ENCODE results near the gene TRPM5. TPM values are rescaled to one million over a fixed set of nuclear protein-coding genes. Genes with fewer than 3 reads are reported as not detected.
A peak's percentile ranks its signal among the peaks of the same experiment; 100 is the strongest.

TRPM5 gene
- total RNA-seq, 4 donors from 2014 or later = not detected

DNA sequence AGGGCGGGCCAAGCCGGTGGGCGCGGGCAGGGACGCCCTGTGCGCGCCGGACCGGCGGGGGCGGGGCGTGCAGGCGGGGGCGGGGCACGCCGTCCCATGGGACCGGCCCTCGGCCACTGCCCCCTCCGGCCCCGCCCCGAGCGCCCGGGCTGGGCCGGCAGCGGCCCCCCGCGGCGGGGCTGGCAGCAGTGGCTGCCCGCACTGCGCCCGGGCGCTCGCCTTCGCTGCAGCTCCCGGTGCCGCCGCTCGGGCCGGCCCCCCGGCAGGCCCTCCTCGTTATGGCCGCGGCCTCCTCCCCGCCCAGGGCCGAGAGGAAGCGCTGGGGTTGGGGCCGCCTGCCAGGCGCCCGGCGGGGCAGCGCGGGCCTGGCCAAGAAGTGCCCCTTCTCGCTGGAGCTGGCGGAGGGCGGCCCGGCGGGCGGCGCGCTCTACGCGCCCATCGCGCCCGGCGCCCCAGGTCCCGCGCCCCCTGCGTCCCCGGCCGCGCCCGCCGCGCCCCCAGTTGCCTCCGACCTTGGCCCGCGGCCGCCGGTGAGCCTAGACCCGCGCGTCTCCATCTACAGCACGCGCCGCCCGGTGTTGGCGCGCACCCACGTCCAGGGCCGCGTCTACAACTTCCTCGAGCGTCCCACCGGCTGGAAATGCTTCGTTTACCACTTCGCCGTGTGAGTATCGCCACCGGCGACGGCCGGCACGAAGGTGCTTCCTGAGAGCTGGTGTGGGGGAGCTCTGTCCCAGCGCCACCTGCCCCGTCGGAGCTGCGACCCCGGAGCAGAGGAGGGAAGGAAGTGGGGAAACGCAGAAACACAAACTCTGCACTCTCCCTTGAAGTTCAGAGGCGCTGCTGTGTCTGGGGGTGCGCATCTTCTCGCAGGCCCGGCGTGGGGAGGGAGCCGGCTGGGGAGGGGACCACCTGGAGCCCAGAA is 769 bp upstream of the TRPM5 start, which contains the start of gene KCNQ1:
Gene KCNQ1 (plus strand): TSS at position 188 of the 925 bp plus-strand sequence. CDS start 91 bp downstream, at position 279.
- Histone ChIP-seq H3K9me3 (no peaks in the 10 kb centered on the region), H3K27ac (no peak within 1 kb of the TSS), H3K27me3 (peaks cover 0 to 92% (median 0%) of the 10 kb centered on the region in 4 donors), H3K36me3 (no peaks in the 10 kb centered on the region), H3K4me1 (peaks cover 20 to 40% (median 20%) of the 10 kb centered on the region in 3 donors), H3K4me3 (peak within 1 kb of the TSS; percentile 9 to 66 (median 36))
- WGBS, 2 donors = 0 to 10% methylated on average over 1 to 4 of the region's 116 CpGs
- no peak for DNase-seq
- intact Hi-C loops (cut with DNase I) = no loop called here
- TF ChIP-seq, protein P1, sequence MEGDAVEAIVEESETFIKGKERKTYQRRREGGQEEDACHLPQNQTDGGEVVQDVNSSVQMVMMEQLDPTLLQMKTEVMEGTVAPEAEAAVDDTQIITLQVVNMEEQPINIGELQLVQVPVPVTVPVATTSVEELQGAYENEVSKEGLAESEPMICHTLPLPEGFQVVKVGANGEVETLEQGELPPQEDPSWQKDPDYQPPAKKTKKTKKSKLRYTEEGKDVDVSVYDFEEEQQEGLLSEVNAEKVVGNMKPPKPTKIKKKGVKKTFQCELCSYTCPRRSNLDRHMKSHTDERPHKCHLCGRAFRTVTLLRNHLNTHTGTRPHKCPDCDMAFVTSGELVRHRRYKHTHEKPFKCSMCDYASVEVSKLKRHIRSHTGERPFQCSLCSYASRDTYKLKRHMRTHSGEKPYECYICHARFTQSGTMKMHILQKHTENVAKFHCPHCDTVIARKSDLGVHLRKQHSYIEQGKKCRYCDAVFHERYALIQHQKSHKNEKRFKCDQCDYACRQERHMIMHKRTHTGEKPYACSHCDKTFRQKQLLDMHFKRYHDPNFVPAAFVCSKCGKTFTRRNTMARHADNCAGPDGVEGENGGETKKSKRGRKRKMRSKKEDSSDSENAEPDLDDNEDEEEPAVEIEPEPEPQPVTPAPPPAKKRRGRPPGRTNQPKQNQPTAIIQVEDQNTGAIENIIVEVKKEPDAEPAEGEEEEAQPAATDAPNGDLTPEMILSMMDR (IDR thresholded peaks at IDR 0.05) = peak in 1 of 6 experiments; percentile 15
- TF ChIP-seq POLR2A (IDR thresholded peaks at IDR 0.05) = peak in 2 of 4 donors; percentile 40 to 47

DNA sequence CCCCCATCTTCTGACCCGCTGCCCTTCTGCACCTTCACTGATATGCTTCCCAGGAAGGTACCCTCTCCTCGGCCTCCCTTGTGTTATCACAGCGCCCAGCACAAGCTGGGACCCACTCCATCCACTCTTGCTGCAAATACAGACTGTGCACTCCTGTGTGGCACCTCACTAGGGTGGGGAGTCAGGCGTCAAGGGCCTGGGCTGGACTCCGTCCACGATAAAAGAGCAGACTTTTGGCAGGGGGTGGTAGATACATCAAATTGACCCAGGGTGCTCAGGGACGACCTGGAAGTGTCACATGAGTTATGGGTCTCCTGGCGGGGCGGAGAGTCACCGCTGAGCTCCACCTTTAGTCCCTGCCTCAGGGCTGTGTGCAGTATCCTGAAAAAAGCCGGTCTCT is 908 bp downstream of the TRPM5 start:
- Histone ChIP-seq H3K9me3 (no peaks in the 10 kb centered on the region), H3K27me3 (peaks cover 0 to 83% (median 0%) of the 10 kb centered on the region in 4 donors), H3K4me3 (no peak overlapping the region), H3K27ac (no peak overlapping the region), H3K4me1 (peaks cover 20 to 40% (median 20%) of the 10 kb centered on the region in 3 donors), H3K36me3 (no peaks in the 10 kb centered on the region)
- TF ChIP-seq, protein P1 (IDR thresholded peaks at IDR 0.05) = no peak
- TF ChIP-seq POLR2A (IDR thresholded peaks at IDR 0.05) = no peak
- whole genome bisulfite sequencing, 2 donors = 60 to 62% methylated on average over 1 to 8 of the region's 11 CpGs
- intact Hi-C loops (cut with DNase I) = no loop called here
- no peak for DNase-seq

DNA sequence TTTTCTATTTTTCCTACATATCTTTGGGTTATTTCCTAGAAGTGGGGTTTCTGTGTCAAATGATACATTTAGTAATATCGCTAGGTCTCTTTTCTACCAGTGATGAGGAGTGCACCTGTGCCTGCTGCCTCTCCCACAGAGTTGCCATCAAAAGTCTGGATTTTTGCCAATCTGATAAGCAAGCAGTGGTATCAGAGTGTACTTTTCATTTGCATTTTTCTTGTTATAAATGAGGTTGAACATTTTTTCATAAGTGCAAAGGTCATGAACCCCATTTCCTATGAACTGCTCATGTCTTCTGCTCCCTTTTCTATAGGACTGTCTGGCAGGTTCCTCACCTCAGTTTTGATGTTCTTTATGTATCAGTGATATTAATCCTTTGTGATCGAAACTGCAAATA is 1.7 kb downstream of the TRPM5 start:
- Histone ChIP-seq H3K9me3 (no peaks in the 10 kb centered on the region), H3K4me1 (peaks cover 20 to 36% (median 20%) of the 10 kb centered on the region in 3 donors), H3K4me3 (no peak overlapping the region), H3K36me3 (no peaks in the 10 kb centered on the region), H3K27ac (no peak overlapping the region), H3K27me3 (peaks cover 0 to 83% (median 0%) of the 10 kb centered on the region in 4 donors)
- no peak for DNase-seq
- TF ChIP-seq POLR2A (IDR thresholded peaks at IDR 0.05) = no peak
- TF ChIP-seq, protein P1 (IDR thresholded peaks at IDR 0.05) = no peak
- 71 to 86% methylated on average over 2 of the region's 2 CpGs for WGBS, 2 donors
- intact Hi-C loops (cut with DNase I) = no loop called here

DNA sequence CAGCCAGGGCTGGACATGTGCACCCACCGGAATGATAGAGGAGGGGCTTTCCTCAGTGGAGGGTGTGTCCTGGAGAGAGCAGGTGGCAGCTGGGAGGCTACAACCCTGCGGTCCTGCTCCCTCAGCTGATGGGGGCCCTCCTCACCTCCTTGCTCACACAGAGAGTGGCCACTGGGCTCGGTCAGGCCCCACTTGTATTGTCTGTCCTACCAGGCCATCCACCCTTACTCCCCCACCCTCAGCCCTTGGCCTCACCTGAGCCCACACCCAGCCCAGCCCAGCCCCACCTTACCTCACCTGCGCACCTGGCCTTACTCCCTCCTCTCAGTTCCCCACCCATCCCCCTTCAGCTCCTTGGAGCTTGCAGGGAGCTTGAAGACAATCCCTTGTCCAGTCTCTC is 3.1 kb downstream of the TRPM5 start:
- 76 to 84% methylated on average over 2 to 3 of the region's 4 CpGs for WGBS, 2 donors
- H3K4me1 ChIP-seq = peaks cover 8 to 23% (median 15%) of the 10 kb centered on the region in 3 donors
- H3K27ac ChIP-seq = no peak overlapping the region
- no peak overlapping the region for H3K4me3 ChIP-seq
- H3K36me3 ChIP-seq = no peaks in the 10 kb centered on the region
- no peak for DNase-seq
- no peaks in the 10 kb centered on the region for H3K9me3 ChIP-seq
- intact Hi-C loops (cut with DNase I) = no loop called here
- H3K27me3 ChIP-seq = peaks cover 0 to 83% (median 0%) of the 10 kb centered on the region in 4 donors
- TF ChIP-seq POLR2A (IDR thresholded peaks at IDR 0.05) = no peak
- TF ChIP-seq, protein P1 (IDR thresholded peaks at IDR 0.05) = no peak

DNA sequence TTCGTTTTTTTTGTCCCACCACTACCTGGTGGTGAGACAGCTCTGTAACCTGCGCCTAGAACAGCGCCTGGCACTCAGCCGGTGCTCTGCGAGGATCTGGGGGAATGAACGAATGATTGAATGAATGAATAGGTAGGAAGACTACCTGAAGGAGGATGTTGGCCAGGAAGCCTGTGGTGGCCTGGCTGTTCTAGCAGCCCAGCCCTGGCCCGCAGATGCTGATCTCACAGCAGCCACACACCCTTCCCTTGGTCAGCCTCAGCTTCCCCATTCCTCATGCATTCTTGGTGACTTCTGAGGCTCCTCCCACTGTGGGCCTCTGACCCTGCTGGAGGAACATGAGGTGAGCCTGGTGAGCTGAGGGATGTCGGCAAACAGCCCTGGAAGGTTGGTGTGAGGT is 3.7 kb downstream of the TRPM5 start:
- H3K27me3 ChIP-seq = peaks cover 0 to 83% (median 0%) of the 10 kb centered on the region in 4 donors
- intact Hi-C loops (cut with DNase I) = no loop called here
- no peak overlapping the region for H3K27ac ChIP-seq
- no peaks in the 10 kb centered on the region for H3K9me3 ChIP-seq
- H3K4me1 ChIP-seq = peaks cover 3 to 18% (median 9%) of the 10 kb centered on the region in 3 donors
- no peak overlapping the region for H3K4me3 ChIP-seq
- no peak for DNase-seq
- no peak for TF ChIP-seq POLR2A (IDR thresholded peaks at IDR 0.05)
- TF ChIP-seq, protein P1 (IDR thresholded peaks at IDR 0.05) = no peak
- WGBS, 2 donors = 38 to 86% methylated on average over 2 to 6 of the region's 8 CpGs
- H3K36me3 ChIP-seq = no peaks in the 10 kb centered on the region

All from esophagus squamous epithelium (tissue), 5 donors.